Amygdala (tissue), 56 donors: ENCODE results near the gene LRRC10B.
"Not testable (repeated sequence)": the region's sequence is repeated elsewhere in the genome, so short reads cannot be mapped to it uniquely, and the experiment has no call there.

Source experiments
- DNase-seq, 56 donors: peaks; one replicate each; lab custom pipeline; 2025; lab: John Stamatoyannopoulos, UW

LRRC10B gene

DNA sequence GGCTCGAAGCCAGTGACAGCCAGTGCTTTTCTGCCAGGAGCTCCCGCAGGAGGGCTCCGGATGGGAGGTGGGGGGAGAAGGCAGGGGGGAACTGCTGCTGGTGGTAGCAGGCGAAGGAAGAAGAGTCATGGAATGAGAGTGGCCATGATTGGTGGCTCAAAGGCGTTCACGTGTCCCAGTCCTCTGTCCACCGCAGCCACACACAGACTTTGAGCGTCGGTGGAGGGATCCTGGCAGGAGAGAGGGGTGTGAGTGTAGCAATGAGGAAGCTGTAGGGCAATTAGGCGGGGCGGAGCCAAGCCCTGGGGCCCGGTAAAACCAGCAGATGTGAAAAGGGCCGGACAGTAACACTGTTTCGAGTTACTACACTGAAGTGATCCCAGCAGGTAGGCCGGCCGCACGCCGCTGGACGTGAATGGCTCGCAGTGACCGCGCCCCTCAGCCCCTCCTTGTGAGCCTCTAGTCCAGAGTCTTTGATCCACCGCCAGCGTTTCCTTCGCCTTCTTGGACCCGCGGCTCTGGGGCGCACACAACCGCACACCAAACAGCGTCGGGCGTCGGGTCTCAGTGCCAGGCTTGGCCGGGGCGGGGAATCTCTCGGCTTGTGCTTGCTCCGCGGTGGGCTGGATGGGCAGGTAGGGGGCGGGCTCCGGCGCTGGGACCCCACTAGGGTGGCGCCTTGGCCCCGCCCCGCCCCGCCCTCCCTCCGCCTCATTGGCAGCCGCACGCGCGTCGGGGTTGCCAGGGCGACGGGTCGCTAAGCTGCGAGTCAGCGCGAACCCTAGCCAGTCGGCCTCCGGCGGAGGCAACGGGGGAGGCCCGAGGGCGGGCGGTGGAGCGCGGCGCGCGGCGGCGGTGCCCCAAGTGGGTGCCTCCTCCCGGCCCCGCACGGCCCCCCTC is at the start of gene LRRC10B:
Gene LRRC10B (plus strand): TSS at position 788 of the 900 bp plus-strand sequence. CDS start 250 bp downstream, outside the sequence.
- DNase-seq: peak in 12 of 56 donors; percentile 17 to 55 (median 32)

GRCh38 chr11:61460474-61460881 is 48.1 kb upstream of the LRRC10B start:
- DNase-seq: peak in 6 of 56 donors; percentile 24 to 47 (median 30)

DNA sequence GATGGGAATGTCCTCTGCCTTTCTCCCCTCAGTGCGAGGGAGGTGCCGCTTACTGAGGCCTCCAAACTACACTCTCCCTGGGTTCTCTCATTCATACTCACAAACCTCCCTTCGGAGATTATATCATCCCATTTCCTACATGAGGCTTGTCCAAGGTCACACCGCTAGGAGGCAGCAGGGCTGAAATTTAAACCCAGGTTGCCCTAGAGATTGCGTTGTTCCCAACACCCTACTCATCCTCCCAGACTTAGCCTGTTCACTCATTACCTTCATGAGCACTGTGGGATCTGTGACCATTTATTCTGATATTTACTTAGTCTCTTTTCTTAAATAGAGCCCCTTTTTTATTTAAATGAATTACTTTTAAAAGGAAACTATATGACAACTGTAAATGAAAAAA is 47.6 kb upstream of the LRRC10B start:
- no peak for DNase-seq

DNA sequence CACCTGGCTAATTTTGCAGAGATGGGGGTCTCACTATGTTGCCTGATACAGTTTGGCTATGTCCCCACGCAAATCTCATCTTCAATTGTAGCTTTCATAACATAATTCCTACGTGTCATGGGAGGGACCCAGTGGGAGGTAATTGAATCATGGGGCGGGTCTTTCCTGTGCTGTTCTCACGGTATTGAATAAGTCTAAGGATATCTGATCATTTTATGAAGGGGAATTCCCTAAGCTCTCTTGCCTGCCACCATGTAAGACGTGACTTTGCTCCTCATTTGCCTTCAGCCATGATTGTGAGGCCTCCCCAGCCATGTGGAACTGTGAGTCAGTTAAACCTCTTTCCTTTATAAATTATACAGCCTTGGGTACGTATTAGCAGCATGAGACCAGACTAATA is 40.9 kb upstream of the LRRC10B start:
- DNase-seq: not testable (repeated sequence)

DNA sequence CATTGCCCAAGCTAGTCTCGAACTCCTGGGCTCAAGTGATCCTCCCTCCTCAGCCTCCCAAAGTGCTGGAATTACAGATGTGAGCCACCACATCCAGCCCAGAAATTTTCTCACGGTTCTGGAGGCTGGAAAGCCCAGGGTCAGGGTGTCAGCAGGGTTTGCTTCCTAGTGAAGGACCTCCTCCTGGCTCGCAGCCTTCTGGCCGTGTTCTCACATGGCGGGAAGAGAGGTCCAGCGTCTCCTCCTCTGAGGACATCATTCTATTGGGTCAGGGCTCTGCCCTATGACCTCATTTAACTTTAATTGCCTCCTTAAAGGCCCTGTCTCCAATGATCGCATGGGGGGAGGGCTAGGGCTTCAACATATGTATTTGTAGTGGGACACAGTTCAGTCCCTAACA is 40.5 kb upstream of the LRRC10B start:
- no peak for DNase-seq

DNA sequence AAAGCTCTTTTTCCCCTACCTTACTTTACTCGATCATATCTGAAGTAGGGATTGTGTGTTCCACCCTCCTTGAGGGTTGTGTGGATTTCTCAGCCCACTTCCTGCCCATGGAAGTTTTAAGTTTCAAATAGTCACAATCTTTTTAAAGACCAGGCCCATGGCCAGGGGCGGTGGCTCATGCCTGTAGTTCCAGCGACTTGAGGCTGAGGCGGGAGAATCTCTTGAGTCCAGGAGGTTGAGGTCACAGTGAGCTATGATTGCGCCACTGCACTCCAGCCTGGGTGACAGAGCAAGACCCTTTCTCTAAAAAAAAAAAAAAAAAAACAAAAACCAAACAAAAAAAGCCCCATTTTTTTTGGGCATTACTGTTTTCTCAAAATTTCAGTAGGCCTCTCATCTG is 36.3 kb upstream of the LRRC10B start:
- no peak for DNase-seq

DNA sequence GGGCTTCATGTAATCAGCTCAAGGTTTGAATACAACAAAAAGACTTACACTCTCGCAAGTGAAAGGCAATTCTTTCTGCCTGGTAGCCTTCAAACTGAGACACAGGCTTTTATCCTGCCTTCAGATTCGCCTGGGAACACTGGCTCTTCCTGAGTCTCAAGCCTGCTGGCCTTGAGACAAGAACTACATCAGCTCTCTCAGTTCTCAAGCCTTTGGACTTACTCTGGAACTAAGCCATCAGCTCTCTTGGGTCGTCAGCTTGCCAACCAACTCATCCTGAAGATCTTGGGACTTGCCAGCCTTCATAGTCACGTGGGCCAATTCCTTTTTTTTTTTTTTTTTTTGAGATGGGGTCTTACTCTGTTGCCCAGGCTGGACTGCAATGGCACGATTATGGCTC is 35.7 kb upstream of the LRRC10B start:
- DNase-seq: peak in 13 of 56 donors; percentile 17 to 59 (median 47)

GRCh38 chr11:61473370-61474012 is 35.1 kb upstream of the LRRC10B start:
- peak in 10 of 56 donors; percentile 9 to 62 (median 28) for DNase-seq

- no peak for DNase-seq
These were observed 34.4 kb upstream of the LRRC10B start for GRCh38 chr11:61474013-61474643.

DNA sequence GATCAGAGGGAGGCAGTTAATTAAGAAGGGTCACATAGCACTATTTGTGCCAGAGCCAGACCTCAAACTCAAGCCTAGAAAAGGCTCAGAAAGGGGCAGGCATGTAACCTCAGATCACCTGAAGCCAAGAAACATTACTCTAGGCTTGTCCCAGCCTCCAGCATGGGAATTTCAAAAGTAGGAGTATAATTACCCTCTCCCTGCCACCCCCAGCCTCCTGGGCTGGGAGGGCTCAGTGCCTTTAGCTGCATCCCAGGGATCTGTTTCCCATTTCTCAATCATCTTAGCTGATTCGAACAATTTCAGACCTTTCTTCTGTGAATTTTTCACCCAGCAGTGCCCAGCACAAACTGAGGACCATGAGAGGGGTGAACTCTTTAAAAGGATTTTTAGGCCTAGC is 33.1 kb upstream of the LRRC10B start:
- no peak for DNase-seq

- DNase-seq: no peak
These were observed 32.2 kb upstream of the LRRC10B start for GRCh38 chr11:61476371-61476770.

DNA sequence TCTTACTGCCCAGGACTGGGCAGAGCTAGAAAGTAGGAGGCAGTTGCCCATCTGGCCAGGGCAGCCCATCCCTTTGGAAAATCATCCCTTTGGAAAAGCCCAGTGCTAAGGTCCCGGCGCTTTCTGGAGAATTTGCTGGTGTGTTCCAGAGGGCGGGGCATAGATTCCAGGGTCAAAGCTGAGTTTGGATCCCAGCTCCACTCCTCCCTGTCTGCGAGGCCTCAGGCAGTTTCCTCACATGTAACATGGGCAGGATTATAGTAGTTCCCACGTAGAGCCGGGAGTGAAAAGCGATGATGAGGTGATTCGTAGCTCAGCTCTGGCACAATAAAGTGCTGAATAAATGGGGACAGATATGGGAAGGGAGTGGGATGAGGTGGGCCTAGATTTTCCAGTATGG is 31.4 kb upstream of the LRRC10B start:
- DNase-seq: no peak

DNA sequence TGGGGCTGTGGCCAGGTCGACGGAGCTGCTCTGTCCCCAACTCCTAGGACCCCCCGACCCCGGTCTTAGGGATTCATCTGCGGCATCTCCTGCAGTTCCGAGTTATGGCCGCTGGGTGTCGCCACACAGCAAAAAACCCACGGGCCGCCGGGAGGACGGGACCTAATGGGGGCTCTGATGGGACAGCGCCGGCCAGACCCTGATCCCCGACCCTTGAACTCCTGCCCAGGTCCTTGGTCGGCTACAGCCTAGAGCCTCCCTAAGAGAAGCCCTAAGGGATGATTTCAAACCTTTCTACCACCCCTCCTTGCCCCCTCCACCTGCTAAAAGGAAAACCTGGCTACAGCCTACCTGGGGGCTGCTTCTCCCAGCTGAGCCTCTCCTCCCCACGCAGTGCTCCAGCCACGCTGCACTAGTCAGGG is 30.8 kb upstream of the LRRC10B start:
- DNase-seq: peak in 18 of 56 donors; percentile 7 to 66 (median 23)

DNA sequence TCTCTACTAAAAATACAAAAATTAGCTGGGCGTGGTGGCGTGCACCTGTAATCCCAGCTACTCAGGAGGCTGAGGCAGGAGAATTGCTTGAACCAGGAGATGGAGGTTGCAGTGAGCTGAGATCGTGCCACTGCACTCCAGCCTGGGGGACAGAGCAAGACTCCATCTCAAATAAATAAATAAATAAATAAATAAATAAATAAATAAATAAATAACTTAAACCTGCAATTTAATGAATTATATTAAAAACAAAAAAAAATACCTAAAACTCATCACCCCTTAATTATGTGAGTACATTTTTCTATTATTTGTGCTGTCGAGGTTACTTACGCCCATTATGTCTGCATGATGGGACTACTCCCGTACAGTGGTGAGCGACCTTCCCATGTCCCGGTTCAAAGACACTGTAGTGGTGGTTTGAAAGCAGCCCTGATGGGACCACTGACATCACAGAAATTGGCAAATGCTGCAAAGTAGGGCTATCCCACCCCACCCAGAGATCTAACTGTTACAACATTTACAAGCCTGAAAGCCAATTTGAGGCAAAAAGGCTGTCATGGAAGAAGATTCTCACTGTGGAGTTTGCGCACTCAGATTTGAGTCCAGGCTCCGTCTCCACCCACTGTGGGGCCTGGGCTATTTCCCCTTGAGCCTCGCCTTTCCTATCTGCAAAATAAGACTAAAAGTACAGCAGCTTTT is 29.0 kb upstream of the LRRC10B start:
- DNase-seq: not testable (repeated sequence)

DNA sequence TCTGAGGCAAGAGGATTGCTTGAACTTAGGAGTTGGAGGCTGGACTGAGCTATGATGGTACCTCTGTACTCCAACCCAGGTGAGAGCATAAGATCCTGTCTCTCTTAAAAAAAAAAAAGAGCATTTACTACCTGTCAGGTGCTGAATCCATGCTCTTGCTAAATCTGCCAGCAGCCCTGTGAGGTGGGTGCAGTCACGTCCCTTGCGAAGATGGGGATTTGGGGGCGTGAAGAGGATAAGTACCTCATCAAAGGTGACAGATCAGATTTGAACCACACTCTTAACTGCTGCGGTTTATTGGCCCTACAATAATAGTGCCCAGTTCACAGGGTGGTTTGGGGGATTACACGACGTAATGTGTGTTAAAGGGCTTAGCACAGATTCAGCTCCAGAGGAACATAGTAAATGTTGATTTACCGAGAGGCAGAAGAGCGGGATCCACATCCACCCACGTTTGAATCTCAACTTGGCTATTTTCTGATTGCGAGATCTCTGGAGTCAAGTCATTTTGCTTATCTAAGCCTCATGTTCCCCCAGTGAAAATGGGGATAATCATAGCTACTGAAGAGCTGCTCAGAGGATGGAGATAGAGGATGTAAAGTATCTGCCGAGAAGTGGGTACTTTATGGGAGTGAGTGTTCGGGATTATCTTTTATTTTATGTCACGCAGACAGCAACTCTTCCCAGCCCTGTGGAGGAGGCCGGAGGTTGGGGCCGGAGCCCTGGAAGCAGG is 28.1 kb upstream of the LRRC10B start:
- no peak for DNase-seq

- DNase-seq: peak in 2 of 56 donors; percentile 18
These were observed 27.6 kb upstream of the LRRC10B start for GRCh38 chr11:61480994-61481335.

GRCh38 chr11:61481806-61482205 is 26.7 kb upstream of the LRRC10B start:
- no peak for DNase-seq

GRCh38 chr11:61482513-61482912 is 26.0 kb upstream of the LRRC10B start:
- no peak for DNase-seq

- DNase-seq: no peak
These were observed 24.0 kb upstream of the LRRC10B start for GRCh38 chr11:61484541-61484940.

- DNase-seq: no peak
These were observed 23.5 kb upstream of the LRRC10B start for GRCh38 chr11:61485080-61485479.
